ENCODE data around the gene CD52.

CD52 gene

GRCh38 chr1:26335774-26336476 is 18.2 kb downstream of the CD52 start:
- DNase-seq: no peak

GRCh38 chr1:26336477-26337205 is 18.9 kb downstream of the CD52 start:
- DNase-seq: peak; percentile 88

- no peak for DNase-seq
Measured at GRCh38 chr1:26337206-26337535, 19.4 kb downstream of the CD52 start.

GRCh38 chr1:26337625-26338024 is 19.9 kb downstream of the CD52 start:
- DNase-seq: no peak

GRCh38 chr1:26338670-26339069 is 20.9 kb downstream of the CD52 start:
- no peak for DNase-seq

GRCh38 chr1:26340047-26340481 is 22.3 kb downstream of the CD52 start:
- DNase-seq: no peak

GRCh38 chr1:26344147-26344920 is 26.6 kb downstream of the CD52 start:
- DNase-seq: no peak

GRCh38 chr1:26345718-26346117 is 28.0 kb downstream of the CD52 start:
- no peak for DNase-seq

GRCh38 chr1:26346274-26347033 is 28.7 kb downstream of the CD52 start:
- no peak for DNase-seq

- DNase-seq: no peak
Measured at GRCh38 chr1:26349188-26349876, 31.6 kb downstream of the CD52 start.

GRCh38 chr1:26349877-26350244 is 32.1 kb downstream of the CD52 start:
- DNase-seq: no peak

- no peak for DNase-seq
Measured at GRCh38 chr1:26350343-26350700, 32.6 kb downstream of the CD52 start.

- no peak for DNase-seq
Measured at GRCh38 chr1:26350701-26351589, 33.2 kb downstream of the CD52 start.

- no peak for DNase-seq
Measured at GRCh38 chr1:26351590-26352337, 34.0 kb downstream of the CD52 start.

GRCh38 chr1:26352338-26352679 is 34.6 kb downstream of the CD52 start:
- DNase-seq: no peak

- DNase-seq: no peak
Measured at GRCh38 chr1:26353210-26353859, 35.6 kb downstream of the CD52 start.

GRCh38 chr1:26353976-26354820 is 36.4 kb downstream of the CD52 start, which contains the start of gene CRYBG2:
CRYBG2 (minus strand) TSS chr1:26354130; CDS start chr1:26346657, 7,473 bp downstream.
- DNase-seq: no peak

GRCh38 chr1:26354972-26355371 is 37.2 kb downstream of the CD52 start:
- no peak for DNase-seq

GRCh38 chr1:26356106-26356505 is 38.3 kb downstream of the CD52 start:
- DNase-seq: no peak

Measured in activated CD4-positive, alpha-beta T cell treated with anti-CD3 and anti-CD28 coated beads for 48 hours (primary cell).